Activated naive CD4-positive, alpha-beta T cell treated with anti-CD3 and anti-CD28 coated beads, Interleukin-2, amount 50 U/mL, for 16 hours (primary cell): ENCODE data around the gene XIST.
"Not testable (repeated sequence)": the region's sequence is repeated elsewhere in the genome, so short reads cannot be mapped to it uniquely, and the experiment has no call there.

ENCODE experiments used
- DNase-seq: peaks from one replicate; pipeline ENCODE4 v3.0.0-alpha.2; 2020

The XIST gene

DNA sequence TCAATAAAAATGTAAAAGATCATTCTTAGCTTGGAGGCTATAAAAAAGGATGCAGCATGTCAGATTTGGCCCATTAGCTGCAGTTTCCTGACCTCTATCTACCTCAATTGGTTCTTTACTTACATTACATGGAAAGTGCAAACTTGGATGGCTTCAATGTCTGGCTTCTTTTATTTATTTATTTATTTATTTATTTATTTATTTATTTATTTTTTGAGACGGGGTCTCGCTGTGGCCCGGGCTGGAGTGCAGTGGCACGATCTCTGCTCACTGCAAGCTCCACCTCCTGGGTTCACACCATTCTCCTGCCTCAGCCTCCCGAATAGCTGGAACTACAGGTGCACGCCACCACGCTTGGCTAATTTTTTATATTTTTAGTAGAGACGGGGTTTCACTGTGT is 60.0 kb downstream of the XIST start:
- not testable (repeated sequence) for DNase-seq

DNA sequence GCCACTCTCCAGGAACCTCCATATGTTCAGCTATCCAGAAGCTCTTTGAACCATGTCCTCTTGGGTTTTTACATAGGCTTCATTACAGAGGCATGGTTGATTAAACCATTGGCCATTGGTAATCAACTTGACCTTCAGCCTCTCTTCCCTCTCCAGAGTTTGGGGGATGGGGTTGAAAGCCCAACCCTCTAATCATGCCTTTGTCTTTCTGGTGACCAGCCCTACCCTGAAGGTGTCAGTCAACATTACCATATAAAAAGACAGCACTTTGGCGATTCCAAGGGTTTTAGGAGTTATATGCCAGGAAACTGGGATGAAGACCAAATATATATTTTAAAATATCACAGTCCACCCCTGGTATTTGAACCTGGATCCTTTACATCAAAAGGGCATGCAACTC is 67.0 kb downstream of the XIST start:
- DNase-seq = no peak
